ENCODE data around the gene GABARAPL1.

GRCh38 chr12:10170216-10170615, 42.5 kb upstream of the GABARAPL1 start:
- no peak for TF ChIP-seq CTCF (IDR thresholded peaks at IDR 0.05)
- TF ChIP-seq POLR2A (IDR thresholded peaks at IDR 0.05), result no peak
